Measurements from ENCODE around the gene EARS2. TPM values are rescaled to one million over a fixed set of nuclear protein-coding genes. Genes with fewer than 3 reads are reported as not detected.

The EARS2 gene
- total RNA-seq, 1 experiment from 2014 or later, result 55.9 TPM

GRCh38 chr16:23581764-23582163 is 24.6 kb upstream of the EARS2 start (continued):
- TF ChIP-seq ZNF512 (CRISPR knock-in tag; IDR thresholded peaks at IDR 0.05; ENCODE audit: borderline replicate concordance) (no peak), ZNF281 (CRISPR knock-in tag; IDR thresholded peaks at IDR 0.05) (no peak), PREB (CRISPR knock-in tag; IDR thresholded peaks at IDR 0.05; ENCODE audit: borderline replicate concordance) (no peak), SOX15 (CRISPR knock-in tag; IDR thresholded peaks at IDR 0.05) (no peak), ZNF263 (CRISPR knock-in tag; IDR thresholded peaks at IDR 0.05; ENCODE audit: low read depth) (no peak), FOXJ3 (CRISPR knock-in tag; IDR thresholded peaks at IDR 0.05; ENCODE audit: borderline replicate concordance) (no peak), FOXK1 (CRISPR knock-in tag; IDR thresholded peaks at IDR 0.05) (no peak), E2F1 (CRISPR knock-in tag; IDR thresholded peaks at IDR 0.05) (no peak), ZNF232 (CRISPR knock-in tag; IDR thresholded peaks at IDR 0.05) (no peak), ZMAT4 (CRISPR knock-in tag; IDR thresholded peaks at IDR 0.05) (no peak)

GRCh38 chr16:23580391-23580790 is 23.2 kb upstream of the EARS2 start:
- Mint-ChIP-seq H3K36me3 (peaks cover 49% of the 10 kb centered on the region), H3K9me3 (no peaks in the 10 kb centered on the region), H3K27me3 (ENCODE audit: low read depth) (no peaks in the 10 kb centered on the region), H3K4me3 (no peak overlapping the region), H3K27ac (no peak overlapping the region), H3K4me1 (no peaks in the 10 kb centered on the region)
- DNase-seq (ENCODE audit: low spot score) (no peak), ATAC-seq (no peak)
- POLR2A ChIA-PET, result no interaction called here
- CTCF ChIA-PET, result no interaction called here
- TF ChIP-seq ATF1 (CRISPR knock-in tag; IDR thresholded peaks at IDR 0.05), result no peak
- no peak for TF ChIP-seq ATF6 (CRISPR knock-in tag; IDR thresholded peaks at IDR 0.05)
- TF ChIP-seq ZNF317 (CRISPR knock-in tag; IDR thresholded peaks at IDR 0.05; ENCODE audit: borderline replicate concordance, low read depth), result no peak
- TF ChIP-seq ZNF121 (CRISPR knock-in tag; IDR thresholded peaks at IDR 0.05), result no peak
- TF ChIP-seq ZNF263 (CRISPR knock-in tag; IDR thresholded peaks at IDR 0.05; ENCODE audit: low read depth), result no peak
- TF ChIP-seq JUN (CRISPR knock-in tag; IDR thresholded peaks at IDR 0.05), result no peak
- no peak for TF ChIP-seq MLX (CRISPR knock-in tag; IDR thresholded peaks at IDR 0.05)
- no peak for TF ChIP-seq ZBTB21 (CRISPR knock-in tag; IDR thresholded peaks at IDR 0.05; ENCODE audit: borderline replicate concordance)
- TF ChIP-seq FOXJ3 (CRISPR knock-in tag; IDR thresholded peaks at IDR 0.05; ENCODE audit: borderline replicate concordance), result no peak
- no peak for TF ChIP-seq HMGA2 (CRISPR knock-in tag; IDR thresholded peaks at IDR 0.05)
- no peak for TF ChIP-seq ERG (CRISPR knock-in tag; IDR thresholded peaks at IDR 0.05)
- no peak for TF ChIP-seq PRRX2 (CRISPR knock-in tag; IDR thresholded peaks at IDR 0.05)
- no peak for TF ChIP-seq NR2C2 (CRISPR knock-in tag; IDR thresholded peaks at IDR 0.05)
- TF ChIP-seq TP53 (CRISPR knock-in tag; IDR thresholded peaks at IDR 0.05), result no peak
- TF ChIP-seq CREM (CRISPR knock-in tag; IDR thresholded peaks at IDR 0.05), result no peak
- TF ChIP-seq PREB (CRISPR knock-in tag; IDR thresholded peaks at IDR 0.05; ENCODE audit: borderline replicate concordance), result no peak

Measured in WTC11 (cell line).